ENCODE measurements around the gene HOXB7.

DNA sequence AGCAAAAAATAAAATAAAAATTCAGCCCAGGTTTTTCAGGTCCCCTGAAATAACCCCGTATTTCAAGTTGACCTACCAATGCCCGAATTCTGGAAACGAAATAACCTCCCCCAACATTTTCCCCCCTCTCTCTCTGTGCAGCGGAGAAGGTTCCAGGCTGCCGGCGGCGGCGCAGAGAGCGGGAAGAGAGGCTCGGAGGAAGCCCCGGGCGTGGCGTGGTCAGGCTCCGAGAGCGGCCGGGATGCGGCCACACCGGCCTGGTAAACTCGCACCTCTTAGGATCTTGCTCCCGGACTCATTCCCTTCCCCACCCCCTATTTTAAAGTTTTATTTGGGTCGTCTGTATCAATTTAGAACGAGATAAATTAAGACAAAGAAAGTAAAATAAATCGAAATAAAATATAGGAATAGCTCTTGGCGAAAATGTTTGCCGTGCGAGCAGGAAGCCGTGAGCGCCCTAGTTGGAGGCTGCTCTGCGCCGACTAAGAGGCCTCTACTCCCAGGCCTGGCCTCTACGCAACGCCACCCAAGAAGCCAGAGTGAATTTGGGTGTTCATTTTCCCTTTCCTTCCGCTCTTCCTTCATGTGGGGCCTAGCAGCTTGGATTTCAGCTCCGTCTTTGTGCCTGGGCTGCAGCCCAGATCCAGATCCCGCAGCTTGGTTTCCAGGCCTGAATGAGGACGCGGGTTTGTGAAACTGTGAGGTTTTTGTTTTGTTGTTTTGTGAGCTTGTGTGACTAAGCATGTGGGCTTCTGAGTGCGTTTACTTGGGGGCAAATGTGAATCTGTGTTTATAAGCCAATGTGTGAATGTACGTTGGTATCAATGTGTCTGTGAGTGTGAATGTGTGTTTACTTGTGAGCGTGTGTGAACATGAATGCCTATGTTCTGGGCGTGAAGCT lies 4.6 kb downstream of the HOXB7 start:
- TF ChIP-seq, protein P1, sequence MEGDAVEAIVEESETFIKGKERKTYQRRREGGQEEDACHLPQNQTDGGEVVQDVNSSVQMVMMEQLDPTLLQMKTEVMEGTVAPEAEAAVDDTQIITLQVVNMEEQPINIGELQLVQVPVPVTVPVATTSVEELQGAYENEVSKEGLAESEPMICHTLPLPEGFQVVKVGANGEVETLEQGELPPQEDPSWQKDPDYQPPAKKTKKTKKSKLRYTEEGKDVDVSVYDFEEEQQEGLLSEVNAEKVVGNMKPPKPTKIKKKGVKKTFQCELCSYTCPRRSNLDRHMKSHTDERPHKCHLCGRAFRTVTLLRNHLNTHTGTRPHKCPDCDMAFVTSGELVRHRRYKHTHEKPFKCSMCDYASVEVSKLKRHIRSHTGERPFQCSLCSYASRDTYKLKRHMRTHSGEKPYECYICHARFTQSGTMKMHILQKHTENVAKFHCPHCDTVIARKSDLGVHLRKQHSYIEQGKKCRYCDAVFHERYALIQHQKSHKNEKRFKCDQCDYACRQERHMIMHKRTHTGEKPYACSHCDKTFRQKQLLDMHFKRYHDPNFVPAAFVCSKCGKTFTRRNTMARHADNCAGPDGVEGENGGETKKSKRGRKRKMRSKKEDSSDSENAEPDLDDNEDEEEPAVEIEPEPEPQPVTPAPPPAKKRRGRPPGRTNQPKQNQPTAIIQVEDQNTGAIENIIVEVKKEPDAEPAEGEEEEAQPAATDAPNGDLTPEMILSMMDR (IDR thresholded peaks at IDR 0.05), result no peak
- TF ChIP-seq POLR2A (IDR thresholded peaks at IDR 0.05), result no peak
